H1 (cell line): ENCODE data around the gene BDKRB1. TPM values are rescaled to one million over a fixed set of nuclear protein-coding genes. Genes with fewer than 3 reads are reported as not detected.

Experiments used
- CTCF ChIA-PET: fragments of 300-600 bp; sonication (Branson Sonifier 250); formaldehyde crosslinking; loops from one replicate; lab custom pipeline; 2021; ENCODE audit not compliant: partially characterized antibody; lab: Charles Lee
- POLR2A ChIA-PET: fragments of 300-600 bp; sonication (Branson Sonifier 250); formaldehyde crosslinking; loops from one replicate; lab custom pipeline; 2021; ENCODE audit warnings: inconsistent platforms; ENCODE audit not compliant: partially characterized antibody; lab: Charles Lee
- DNase-seq, 2 experiments: peaks; one replicate each; pipeline versions ENCODE4 v3.0.0 to v3.0.0-alpha.2; 2010 to 2022; ENCODE audit warnings: low spot score in 2 of 2, low read depth in 1 of 2, mixed read lengths in 1 of 2
- FAIRE-seq: peaks from 2 replicates; lab custom pipeline; 2011; peaks lifted over from hg19 to GRCh38; lab: Jason Lieb, UNC
- H2AFZ ChIP-seq: 2 replicates; pipeline ENCODE4 v1.8.1; 2012; ENCODE audit warnings: low read length, inconsistent platforms
- H2AK5ac ChIP-seq: 2 replicates; pipeline ENCODE4 v1.6.1; 2013; ENCODE audit warnings: low read depth, low read length
- H2BK120ac ChIP-seq: replicated peaks from 2 replicates; pipeline ENCODE3; 2013; ENCODE audit warnings: low read depth, low read length, inconsistent platforms
- H2BK12ac ChIP-seq: 2 replicates; pipeline ENCODE4 v1.6.1; 2013; ENCODE audit warnings: low read depth, low read length
- H2BK15ac ChIP-seq: 2 replicates; pipeline ENCODE4 v1.6.1; 2013; ENCODE audit warnings: low read length
- H2BK20ac ChIP-seq: 2 replicates; pipeline ENCODE4 v1.6.1; 2013; ENCODE audit warnings: low read length
- H2BK5ac ChIP-seq: 2 replicates; pipeline ENCODE4 v1.6.1; 2013; ENCODE audit warnings: low read depth, low read length
- H3K14ac ChIP-seq: 2 replicates; pipeline ENCODE4 v1.6.1; 2013; ENCODE audit warnings: inconsistent platforms; ENCODE audit not compliant: insufficient read length
- H3K18ac ChIP-seq: 2 replicates; pipeline ENCODE4 v1.6.1; 2013; ENCODE audit warnings: low read length; ENCODE audit errors: extremely low read depth
- H3K23ac ChIP-seq: 2 replicates; pipeline ENCODE4 v1.6.1; 2013; ENCODE audit warnings: inconsistent platforms; ENCODE audit not compliant: insufficient read length
- H3K23me2 ChIP-seq: 2 replicates; pipeline ENCODE4 v1.6.1; 2013; ENCODE audit warnings: low read depth, low read length
- H3K27ac ChIP-seq: 2 replicates; pipeline ENCODE4 v1.6.1; 2011; ENCODE audit warnings: low read depth, low read length, inconsistent platforms
- H3K27me3 ChIP-seq, 4 experiments: replicated peaks in 1 of 4; 1 replicate in 1 of 4; 2 replicates in 3 of 4; pipeline versions ENCODE4 v1.6.1 to v1.8.1; 2011 to 2013; ENCODE audit warnings: low read length in 3 of 4, mild to moderate bottlenecking in 3 of 4, inconsistent platforms in 2 of 4, mixed read lengths in 2 of 4, moderate library complexity in 1 of 4; ENCODE audit not compliant: control insufficient read depth in 3 of 4, insufficient read depth in 3 of 4; ENCODE audit errors: extremely low read depth in 1 of 4
- H3K36me3 ChIP-seq, 4 experiments: 2 replicates each; pipeline versions ENCODE4 v1.6.1 to v1.8.1; 2011 to 2013; ENCODE audit warnings: mild to moderate bottlenecking in 4 of 4, low read length in 3 of 4, moderate library complexity in 2 of 4, control low read depth in 1 of 4, inconsistent platforms in 1 of 4; ENCODE audit not compliant: insufficient read depth in 4 of 4, control insufficient read depth in 2 of 4
- H3K4ac ChIP-seq: replicated peaks from 2 replicates; pipeline ENCODE3; 2013; ENCODE audit warnings: low read length, low read depth, mixed read lengths, inconsistent platforms; ENCODE audit not compliant: insufficient read length
- H3K4me1 ChIP-seq, 4 experiments: replicated peaks in 1 of 4; 1 replicate in 1 of 4; 2 replicates in 3 of 4; pipeline versions ENCODE4 v1.6.1 to v1.8.1; 2011 to 2013; ENCODE audit warnings: low read length in 3 of 4, inconsistent platforms in 2 of 4, mixed read lengths in 1 of 4; ENCODE audit not compliant: insufficient read depth in 4 of 4, control insufficient read depth in 3 of 4
- H3K4me2 ChIP-seq, 2 experiments: 2 replicates each; pipeline versions ENCODE4 v1.6.1 to v1.8.1; 2011 to 2013; ENCODE audit warnings: low read depth in 2 of 2, low read length in 2 of 2, control low read depth in 1 of 2, inconsistent platforms in 1 of 2, mild to moderate bottlenecking in 1 of 2; ENCODE audit not compliant: insufficient read depth in 1 of 2
- H3K4me3 ChIP-seq, 4 experiments: fragments of 200-600, 300-600 bp in 1 of 4; sonication (generic), shearing (Covaris generic), sonication (Bioruptor Twin) in 1 of 4; 2 replicates each; pipeline versions ENCODE4 v1.5.1 to v1.8.1; 2011 to 2016; ENCODE audit warnings: low read length in 4 of 4, low read depth in 3 of 4, control low read depth in 2 of 4, inconsistent platforms in 2 of 4, mild to moderate bottlenecking in 2 of 4, mixed read lengths in 1 of 4, moderate library complexity in 1 of 4; ENCODE audit not compliant: insufficient read depth in 2 of 4; ENCODE audit errors: extremely low read depth in 1 of 4
- H3K56ac ChIP-seq: replicated peaks from 2 replicates; pipeline ENCODE3; 2013; ENCODE audit warnings: low read depth, mild to moderate bottlenecking, mixed read lengths, low read length, inconsistent platforms; ENCODE audit not compliant: insufficient read length
- H3K79me1 ChIP-seq: 2 replicates; pipeline ENCODE4 v1.6.1; 2013; ENCODE audit warnings: low read depth, low read length, control low read depth
- H3K79me2 ChIP-seq, 2 experiments: 2 replicates each; pipeline versions ENCODE4 v1.6.1 to v1.8.1; 2012 to 2013; ENCODE audit warnings: low read length in 2 of 2, mild to moderate bottlenecking in 2 of 2, inconsistent platforms in 1 of 2; ENCODE audit not compliant: insufficient read depth in 2 of 2, control insufficient read depth in 1 of 2
- H3K9ac ChIP-seq, 4 experiments: replicated peaks in 1 of 4; 1 replicate in 1 of 4; 2 replicates in 3 of 4; pipeline versions ENCODE4 v1.6.1 to v1.8.1; 2011 to 2013; ENCODE audit warnings: low read depth in 3 of 4, low read length in 3 of 4, control low read depth in 2 of 4, mild to moderate bottlenecking in 2 of 4, moderate library complexity in 2 of 4, inconsistent platforms in 1 of 4; ENCODE audit errors: extremely low read depth in 1 of 4
- H3K9me3 ChIP-seq, 2 experiments: 2 replicates each; pipeline versions ENCODE4 v1.6.1 to v1.8.1; 2012 to 2013; ENCODE audit warnings: mild to moderate bottlenecking in 2 of 2, moderate library complexity in 2 of 2, control low read depth in 1 of 2, inconsistent platforms in 1 of 2, low read depth in 1 of 2, low read length in 1 of 2, mixed read lengths in 1 of 2; ENCODE audit not compliant: insufficient read depth in 2 of 2
- H4K20me1 ChIP-seq, 2 experiments: replicated peaks in 1 of 2; 2 replicates each; pipeline versions ENCODE3 to v1.8.1; 2011 to 2013; ENCODE audit warnings: inconsistent platforms in 2 of 2, low read length in 2 of 2, mild to moderate bottlenecking in 1 of 2; ENCODE audit not compliant: insufficient read depth in 2 of 2, control insufficient read depth in 1 of 2
- H4K5ac ChIP-seq: 2 replicates; pipeline ENCODE4 v1.6.1; 2013; ENCODE audit warnings: low read length, low read depth, mixed read lengths, inconsistent platforms; ENCODE audit not compliant: insufficient read length
- H4K8ac ChIP-seq: 2 replicates; pipeline ENCODE4 v1.8.0; 2013; ENCODE audit warnings: mild to moderate bottlenecking, moderate library complexity, low read length, inconsistent platforms; ENCODE audit not compliant: insufficient read depth; ENCODE audit errors: extremely low read depth
- H4K91ac ChIP-seq: replicated peaks from 2 replicates; pipeline ENCODE3; 2013; ENCODE audit warnings: low read length, mixed read lengths, inconsistent platforms; ENCODE audit not compliant: insufficient read length
- BRCA1 ChIP-seq: IDR thresholded peaks from 2 replicates; pipeline ENCODE4 v1.6.1; 2012; ENCODE audit warnings: low read depth, low read length, improper control_type of control experiment
- CTBP2 ChIP-seq: IDR thresholded peaks from 2 replicates; pipeline ENCODE4 v1.7.0; 2011; ENCODE audit warnings: borderline replicate concordance, mild to moderate bottlenecking, moderate library complexity, mixed read lengths, low read length; ENCODE audit not compliant: insufficient read depth, insufficient read length
- EP300 ChIP-seq, 2 experiments: IDR thresholded peaks; 1 replicate in 1 of 2; 2 replicates in 1 of 2; pipeline ENCODE4 v1.6.1; 2011 to 2012; ENCODE audit warnings: low read depth in 2 of 2, low read length in 2 of 2, mild to moderate bottlenecking in 2 of 2, borderline replicate concordance in 1 of 2, inconsistent platforms in 1 of 2, moderate library complexity in 1 of 2
- USF2 ChIP-seq: IDR thresholded peaks from 2 replicates; pipeline ENCODE4 v1.6.1; 2011; ENCODE audit warnings: low read length, improper control_type of control experiment
- WGBS, 2 experiments: shearing (Covaris generic) in 1 of 2; methylation state at CpG; one replicate each; pipeline versions ENCODE4 v1.1.6 to v1.1.7; 2013 to 2015; ENCODE audit warnings: low lambda C conversion rate in 2 of 2, mixed read lengths in 2 of 2, inconsistent platforms in 1 of 2, low coverage in 1 of 2, missing lambda C conversion rate in 1 of 2; ENCODE audit not compliant: insufficient replicate concordance in 2 of 2, insufficient coverage in 1 of 2, insufficient read length in 1 of 2; ENCODE audit errors: extremely low coverage in 1 of 2, missing lambda C conversion rate in 1 of 2; 5-methylcytosine and 5-hydroxymethylcytosine counted together
- polyA plus RNA-seq, 7 experiments: library from polyadenylated mRNA; depleted of rRNA in 3 of 7; stranded (reverse) in 5 of 7; unstranded in 2 of 7; fragments of >200 nt in 5 of 7; fragments of 200-250 nt in 2 of 7; gene quantifications; 1 replicate in 5 of 7; 2 replicates in 1 of 7; 4 replicates in 1 of 7; pipeline versions ENCODE4 v1.2.1 to v1.2.3, GENCODE V29; 2011 to 2013; ENCODE audit warnings: missing spikeins in 2 of 7, mixed read lengths in 2 of 7
- total RNA-seq: library from RNA; stranded (reverse); fragmentation: NEBNext Ultra II Directional; extraction: Animal tissue kit (Norgen Biotek cat#: 25700); gene quantifications from 2 replicates; pipeline ENCODE4 v1.2.1, GENCODE V29; 2021

Gene BDKRB1
- total and polyA plus RNA-seq, 2 of the 8 experiments (the other 6 are each of a cell fraction or from before 2014, with no cell fraction given): 0.27 TPM; not detected in 1

GRCh38 chr14:96216627-96217026 lies 39.4 kb upstream of the BDKRB1 start:
- no peak overlapping the region for H4K8ac ChIP-seq

More at GRCh38 chr14:96216627-96217026, 39.4 kb upstream of the BDKRB1 start:
- Histone ChIP-seq H3K36me3 (no peaks in the 10 kb centered on the region), H2BK20ac (no peak overlapping the region), H3K9ac (no peak overlapping the region), H3K27me3 (no peaks in the 10 kb centered on the region), H3K18ac (no peak overlapping the region), H2AFZ (no peak overlapping the region), H2BK5ac (no peak overlapping the region), H3K23me2 (no peaks in the 10 kb centered on the region), H3K4ac (no peak overlapping the region), H2BK120ac (no peak overlapping the region), H2BK12ac (no peak overlapping the region), H4K5ac (no peak overlapping the region), H3K4me3 (no peak overlapping the region), H3K9me3 (no peaks in the 10 kb centered on the region; a peak in 1 of 4 replicates), H3K79me1 (no peaks in the 10 kb centered on the region), H4K91ac (no peak overlapping the region), H3K56ac (no peak overlapping the region), H3K4me1 (no peaks in the 10 kb centered on the region), H4K20me1 (peaks cover 0 to 2% of the 10 kb centered on the region in 2 experiments), H3K14ac (no peak overlapping the region), H2BK15ac (no peak overlapping the region), H3K23ac (no peak overlapping the region), H2AK5ac (no peak overlapping the region), H3K4me2 (no peak overlapping the region), H3K79me2 (no peaks in the 10 kb centered on the region), H3K27ac (no peak overlapping the region)
- 63% methylated on average over 1 of the region's 1 CpG; no CpG with 5 or more reads in 1 of the 2 experiments for WGBS, 2 experiments
- DNase-seq: no peak
- no peak for FAIRE-seq
- CTCF ChIA-PET: interaction anchor here (0.6 to 1.2 kb wide), 3 partner anchors 9 to 655 kb away, joined by 3 to 9 read pairs (median 4); no protein-coding TSS in a partner anchor
- POLR2A ChIA-PET: no interaction called here
- TF ChIP-seq BRCA1 (no peak), USF2 (no peak), EP300 (IDR thresholded peaks at IDR 0.05; ENCODE audit: borderline replicate concordance in 1 of 2, low read depth in 2 of 2, low read length in 2 of 2) (no peak), CTBP2 (no peak)
